K562 (cell line): ENCODE measurements around the gene IL4I1. TPM values are rescaled to one million over a fixed set of nuclear protein-coding genes. Genes with fewer than 3 reads are reported as not detected.

ENCODE experiments used
- CBX3 ChIP-seq, 2 experiments: IDR thresholded peaks; 1 replicate in 1 of 2; 2 replicates in 1 of 2; pipeline ENCODE4 v1.6.1; 2012; ENCODE audit warnings: inconsistent platforms in 2 of 2, low read length in 2 of 2, borderline replicate concordance in 1 of 2, control low read depth in 1 of 2
- CHD4 ChIP-seq: fragments of 200-600 bp; sonication (generic); IDR thresholded peaks from 3 replicates; pipeline ENCODE4 v1.6.1; 2012; ENCODE audit warnings: low read depth, mild to moderate bottlenecking, mixed read lengths, low read length, inconsistent platforms; ENCODE audit not compliant: insufficient read depth, insufficient replicate concordance, poor library complexity, severe bottlenecking
- DDX20 ChIP-seq: fragments of 450-650 bp; IDR thresholded peaks from 2 replicates; pipeline ENCODE4 v1.6.1; 2016; ENCODE audit warnings: missing genetic modification characterization, low read depth, mild to moderate bottlenecking, missing compliant biosample characterization, moderate library complexity
- E2F5 ChIP-seq: sonication (generic); formaldehyde crosslinking; IDR thresholded peaks from 2 replicates; pipeline ENCODE4 v1.8.0; 2022; ENCODE audit warnings: mild to moderate bottlenecking, missing genetic modification reagents
- GATA2 ChIP-seq: sonication (generic); formaldehyde crosslinking; IDR thresholded peaks from 2 replicates; pipeline ENCODE4 v1.4.0; 2020; ENCODE audit warnings: mild to moderate bottlenecking, missing genetic modification reagents
- GTF2E2 ChIP-seq: fragments of 200-800 bp; sonication (Bioruptor generic); IDR thresholded peaks from 2 replicates; pipeline ENCODE4 v1.6.1; 2016; ENCODE audit warnings: missing genetic modification characterization, missing compliant biosample characterization
- HCFC1 ChIP-seq: IDR thresholded peaks from 2 replicates; pipeline ENCODE4 v1.6.1; 2012; ENCODE audit warnings: low read depth, low read length, improper control_type of control experiment
- HDAC2 ChIP-seq: fragments of 450-650 bp; IDR thresholded peaks from 2 replicates; pipeline ENCODE4 v1.6.1; 2016; ENCODE audit warnings: mild to moderate bottlenecking
- MEF2D ChIP-seq: conservative IDR thresholded peaks from 2 replicates; pipeline ENCODE4 v1.6.1; 2016; ENCODE audit warnings: low read depth, missing genetic modification characterization, missing compliant biosample characterization
- PHTF2 ChIP-seq: fragments of 250-450 bp; sonication (Bioruptor Pico); IDR thresholded peaks from 2 replicates; pipeline ENCODE4 v1.5.0; 2021; ENCODE audit warnings: mild to moderate bottlenecking
- PTBP1 ChIP-seq: fragments of 200-400 bp; formaldehyde crosslinking; IDR thresholded peaks from 2 replicates; pipeline ENCODE4 v1.6.1; 2017; ENCODE audit warnings: low read depth, low read length
- PTTG1 ChIP-seq: fragments of 450-650 bp; IDR thresholded peaks from 2 replicates; pipeline ENCODE4 v1.6.1; 2016; ENCODE audit warnings: low read depth, mild to moderate bottlenecking, missing genetic modification characterization, missing compliant biosample characterization
- RCOR1 ChIP-seq, 2 experiments: IDR thresholded peaks; 2 replicates each; pipeline ENCODE4 v1.6.1; 2012; ENCODE audit warnings: low read depth in 2 of 2, low read length in 2 of 2, borderline replicate concordance in 1 of 2, improper control_type of control experiment in 1 of 2
- REST ChIP-seq, 2 experiments: fragments of 450-650 bp; formaldehyde crosslinking in 1 of 2; IDR thresholded peaks; 2 replicates each; pipeline versions ENCODE4 v1.4.0 to v1.6.1; 2014 to 2020; ENCODE audit warnings: mild to moderate bottlenecking in 2 of 2, borderline replicate concordance in 1 of 2, low read depth in 1 of 2
- SMAD1 ChIP-seq: fragments of 150-350 bp; IDR thresholded peaks from 2 replicates; pipeline ENCODE4 v1.6.1; 2014; ENCODE audit warnings: low read length, low read depth; ENCODE audit not compliant: partially characterized antibody
- THAP7 ChIP-seq: fragments of 250-450 bp; sonication (Bioruptor Pico); IDR thresholded peaks from 2 replicates; pipeline ENCODE4 v1.5.0; 2021
- ZNF274 ChIP-seq: IDR thresholded peaks from 2 replicates; pipeline ENCODE4 v1.6.1; 2011; ENCODE audit warnings: low read depth, mild to moderate bottlenecking, low read length, moderate library complexity, borderline replicate concordance
- ZNF780A ChIP-seq: fragments of 250-450 bp; sonication (Bioruptor Pico); IDR thresholded peaks from 2 replicates; pipeline ENCODE4 v1.5.0; 2021; ENCODE audit warnings: mild to moderate bottlenecking
- polyA plus RNA-seq, 8 experiments: library from polyadenylated mRNA; depleted of rRNA in 4 of 8; stranded (reverse) in 5 of 8; unstranded in 3 of 8; fragments of >200 nt; fragmentation: Nextera tagmentation in 2 of 8; fragmentation: Illumina TruSeq in 1 of 8; extraction: Ambion mirVana in 2 of 8; extraction: Trizol in 1 of 8; gene quantifications; 2 replicates each; pipeline versions ENCODE4 v1.2.1 to v1.2.3, GENCODE V29; 2011 to 2014; ENCODE audit warnings: inconsistent platforms in 1 of 8, missing spikeins in 1 of 8
- total RNA-seq, 7 experiments: library from RNA; depleted of rRNA in 6 of 7; stranded (reverse); fragments of >200 nt in 6 of 7; fragmentation: Illumina TruSeq in 2 of 7; extraction: Trizol in 2 of 7; gene quantifications; 2 replicates each; pipeline versions ENCODE4 v1.2.1 to v1.2.3, GENCODE V29; 2011 to 2021; ENCODE audit warnings: low replicate concordance in 1 of 7

Gene IL4I1
- total and polyA plus RNA-seq, 9 of the 15 experiments (the other 6 are each of a cell fraction or from before 2014, with no cell fraction given): 0.06 to 0.95 (median 0.43) TPM; not detected in 2

- TF ChIP-seq REST (IDR thresholded peaks at IDR 0.05; ENCODE audit: borderline replicate concordance) (no peak), REST (CRISPR knock-in tag; IDR thresholded peaks at IDR 0.05; ENCODE audit: low read depth) (no peak), PTBP1 (0 out of 2 replicates have a peak, but pooled peaks have one; percentile 41), HDAC2 (peak; percentile 84), CHD4 (peak; percentile 91), THAP7 (0 out of 2 replicates have a peak, but pooled peaks have one; percentile 45), DDX20 (tag) (no peak), ZNF274 (no peak), MEF2D (no peak), PTTG1 (tag) (no peak), ZNF780A (0 out of 2 replicates have a peak, but pooled peaks have one; percentile 56), HCFC1 (no peak), RCOR1 (IDR thresholded peaks at IDR 0.05; ENCODE audit: borderline replicate concordance in 1 of 2, low read depth in 2 of 2, low read length in 2 of 2) (peak; percentile 28 to 52; a peak in 2 of 4 replicates), CBX3 (IDR thresholded peaks at IDR 0.05; ENCODE audit: borderline replicate concordance in 1 of 2, low read length in 2 of 2) (peak in 1 of 2 experiments; percentile 56; a peak in 1 of 3 replicates), E2F5 (CRISPR knock-in tag) (no peak), PHTF2 (CRISPR knock-in tag) (no peak), GATA2 (CRISPR knock-in tag) (peak; percentile 3; the same call in 1 of the 2 replicates), GTF2E2 (tag) (no peak), SMAD1 (no peak)
These were observed 31.8 kb downstream of the IL4I1 start (continued) for GRCh38 chr19:49864890-49865289.
